Measurements from ENCODE around the gene PREP. TPM values are rescaled to one million over a fixed set of nuclear protein-coding genes. Genes with fewer than 3 reads are reported as not detected.

PREP gene
- total RNA-seq, 2 donors from 2014 or later: 8.9 to 54.5 TPM

DNA sequence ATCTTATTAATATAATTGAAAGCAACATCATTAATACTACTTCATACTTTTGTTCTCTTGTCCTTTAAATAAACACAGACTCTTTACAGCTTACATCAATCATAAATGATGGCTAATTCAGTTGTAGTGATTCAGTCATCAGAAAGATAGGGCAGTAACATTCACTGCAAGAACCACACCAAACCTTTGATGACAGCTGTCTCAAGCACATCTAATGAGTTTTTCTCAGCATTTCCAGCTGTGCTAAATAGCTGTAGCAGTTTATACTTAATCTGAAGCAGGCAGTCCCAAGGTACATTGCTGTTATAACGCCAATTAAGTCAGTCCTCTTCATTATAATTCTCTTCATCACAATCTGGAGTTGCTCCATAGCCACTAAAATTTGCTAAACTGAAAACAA is 45.7 kb downstream of the PREP start:
- WGBS: 95% methylated on average over 1 of the region's 1 CpG
- DNase-seq (ENCODE audit: low spot score): no peak
- TF ChIP-seq POLR2A (IDR thresholded peaks at IDR 0.05) (no peak), CTCF (IDR thresholded peaks at IDR 0.05) (no peak), POLR2AphosphoS5 (IDR thresholded peaks at IDR 0.05) (no peak)
- H3K27ac ChIP-seq: no peak overlapping the region
- intact Hi-C loops (cut with DNase I): no loop called here
- no peaks in the 10 kb centered on the region for H3K4me1 ChIP-seq (replicated peaks)
- H3K9me3 ChIP-seq: no peaks in the 10 kb centered on the region
- no peaks in the 10 kb centered on the region for H3K36me3 ChIP-seq
- no peak overlapping the region for H3K4me3 ChIP-seq
- no peaks in the 10 kb centered on the region for H3K27me3 ChIP-seq (replicated peaks; ENCODE audit: insufficient read depth)

DNA sequence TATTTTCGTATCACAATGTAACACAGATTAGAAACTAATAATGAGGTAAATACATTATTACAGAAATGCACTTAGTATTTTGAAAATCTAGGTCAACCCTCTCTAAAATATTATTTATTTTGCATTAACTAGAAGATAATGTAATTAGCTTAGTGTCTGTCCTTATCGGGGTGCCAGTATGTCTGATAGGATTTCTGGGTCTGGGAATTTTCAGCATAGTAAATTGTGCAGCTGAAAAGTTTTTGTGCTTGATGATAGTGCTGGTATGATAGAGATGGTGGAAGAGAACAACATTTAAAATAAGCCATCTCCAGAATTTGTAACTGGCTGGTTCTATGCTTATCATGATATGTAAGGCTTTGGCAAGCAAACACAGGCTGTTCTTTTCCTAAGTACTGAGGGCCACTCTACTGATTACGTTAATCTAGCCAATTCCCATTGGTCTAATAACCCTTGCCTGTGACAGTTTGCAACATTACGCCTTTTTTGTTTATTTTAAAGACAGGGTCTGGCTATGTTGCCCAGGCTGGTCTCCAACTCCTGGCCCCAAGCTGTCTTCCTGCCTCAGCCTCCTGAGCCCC is 50.8 kb downstream of the PREP start:
- no peaks in the 10 kb centered on the region for H3K4me1 ChIP-seq (replicated peaks)
- no peak for TF ChIP-seq CTCF (IDR thresholded peaks at IDR 0.05)
- no peak for TF ChIP-seq POLR2AphosphoS5 (IDR thresholded peaks at IDR 0.05)
- TF ChIP-seq POLR2A (IDR thresholded peaks at IDR 0.05): no peak
- no peaks in the 10 kb centered on the region for H3K36me3 ChIP-seq
- DNase-seq (ENCODE audit: low spot score): no peak
- no peaks in the 10 kb centered on the region for H3K9me3 ChIP-seq
- H3K4me3 ChIP-seq: no peak overlapping the region
- WGBS: 97% methylated on average over 4 of the region's 4 CpGs
- no peaks in the 10 kb centered on the region for H3K27me3 ChIP-seq (replicated peaks; ENCODE audit: insufficient read depth)
- intact Hi-C loops (cut with DNase I): no loop called here
- H3K27ac ChIP-seq: no peak overlapping the region

GRCh38 chr6:105348897-105349296 is 54.0 kb downstream of the PREP start:
- H3K4me1 ChIP-seq (replicated peaks): no peaks in the 10 kb centered on the region
- no peak overlapping the region for H3K4me3 ChIP-seq
- intact Hi-C loops (cut with DNase I): no loop called here
- WGBS: 96% methylated on average over 1 of the region's 1 CpG
- TF ChIP-seq CTCF (IDR thresholded peaks at IDR 0.05) (no peak), POLR2A (IDR thresholded peaks at IDR 0.05) (no peak), POLR2AphosphoS5 (IDR thresholded peaks at IDR 0.05) (no peak)
- no peaks in the 10 kb centered on the region for H3K27me3 ChIP-seq (replicated peaks; ENCODE audit: insufficient read depth)
- no peak for DNase-seq (ENCODE audit: low spot score)
- H3K27ac ChIP-seq: no peak overlapping the region
- H3K9me3 ChIP-seq: no peaks in the 10 kb centered on the region
- H3K36me3 ChIP-seq: no peaks in the 10 kb centered on the region

DNA sequence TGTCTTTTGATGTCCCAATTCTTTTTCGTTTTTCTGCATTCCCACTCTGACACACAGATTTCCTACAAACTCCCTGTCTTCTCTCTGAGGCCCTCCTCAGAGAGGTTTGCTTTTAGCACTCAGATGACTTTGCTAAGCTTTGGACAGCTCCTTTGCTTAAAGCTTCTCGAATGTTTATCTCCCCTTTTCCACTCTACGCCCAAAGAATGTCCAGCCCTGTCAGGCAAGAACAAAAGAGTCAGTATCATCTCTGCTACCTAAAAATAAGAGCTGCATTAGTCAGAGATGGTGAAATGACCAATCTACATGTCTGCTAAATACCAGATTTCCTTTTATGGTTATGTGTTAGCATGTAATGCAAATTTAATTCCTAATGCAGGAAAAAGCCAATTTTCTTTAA is 56.8 kb downstream of the PREP start:
- Histone ChIP-seq H3K9me3 (no peaks in the 10 kb centered on the region), H3K4me3 (no peak overlapping the region), H3K27me3 (replicated peaks; ENCODE audit: insufficient read depth) (no peaks in the 10 kb centered on the region), H3K4me1 (replicated peaks) (no peaks in the 10 kb centered on the region), H3K27ac (no peak overlapping the region), H3K36me3 (no peaks in the 10 kb centered on the region)
- no peak for TF ChIP-seq POLR2AphosphoS5 (IDR thresholded peaks at IDR 0.05)
- no peak for TF ChIP-seq POLR2A (IDR thresholded peaks at IDR 0.05)
- TF ChIP-seq CTCF (IDR thresholded peaks at IDR 0.05): no peak
- no peak for DNase-seq (ENCODE audit: low spot score)
- WGBS: 32% methylated on average over 3 of the region's 3 CpGs
- intact Hi-C loops (cut with DNase I): no loop called here

GRCh38 chr6:105345506-105345905 is 57.4 kb downstream of the PREP start:
- H3K27me3 ChIP-seq (replicated peaks; ENCODE audit: insufficient read depth): no peaks in the 10 kb centered on the region
- no peaks in the 10 kb centered on the region for H3K9me3 ChIP-seq
- WGBS: 76% methylated on average over 4 of the region's 4 CpGs
- intact Hi-C loops (cut with DNase I): no loop called here
- no peak overlapping the region for H3K4me3 ChIP-seq
- no peak for DNase-seq (ENCODE audit: low spot score)
- no peaks in the 10 kb centered on the region for H3K4me1 ChIP-seq (replicated peaks)
- H3K27ac ChIP-seq: no peak overlapping the region
- no peaks in the 10 kb centered on the region for H3K36me3 ChIP-seq
- no peak for TF ChIP-seq CTCF (IDR thresholded peaks at IDR 0.05)
- TF ChIP-seq POLR2AphosphoS5 (IDR thresholded peaks at IDR 0.05): no peak
- no peak for TF ChIP-seq POLR2A (IDR thresholded peaks at IDR 0.05)
